Muscle of back (tissue), 10 donors: ENCODE data around the gene SDHAF1. TPM values are rescaled to one million over a fixed set of nuclear protein-coding genes. Genes with fewer than 3 reads are reported as not detected.

Source experiments
- polyA plus RNA-seq, 10 donors: library from polyadenylated mRNA; unstranded; fragments of 120-200 nt; gene quantifications; one replicate each; pipeline ENCODE4 v1.2.1, GENCODE V29; 2013; ENCODE audit not compliant: insufficient read length in 10 of 10

SDHAF1 gene
- polyA plus RNA-seq, 10 donors, result 9.4 to 13.8 (median 11.4) TPM

Other genes with a start within 250 kb of the SDHAF1 start
- 10 to 100 TPM; 10.4 to 15.6 (median 12.7) TPM for gene U2AF1L4, start 249.8 kb upstream of the SDHAF1 start, polyA plus RNA-seq
- gene PSENEN, start 249.5 kb upstream of the SDHAF1 start, polyA plus RNA-seq, result 10 to 100 TPM; 32.5 to 41.0 (median 37.1) TPM
- 10 to 100 TPM in 4 of 10 donors, 1 to 10 TPM in 6; 7.9 to 13.1 (median 9.6) TPM for gene LIN37, start 246.6 kb upstream of the SDHAF1 start, polyA plus RNA-seq
- gene HSPB6, start 238.2 kb upstream of the SDHAF1 start, polyA plus RNA-seq, result 100 to 1,000 TPM; 193 to 769 (median 611) TPM
- 10 to 100 TPM in 8 of 10 donors, 1 to 10 TPM in 2; 9.5 to 15.2 (median 11.6) TPM for gene PROSER3, start 237.0 kb upstream of the SDHAF1 start, polyA plus RNA-seq
- gene ARHGAP33, start 219.6 kb upstream of the SDHAF1 start, polyA plus RNA-seq, result 10 to 100 TPM in 7 of 10 donors, 1 to 10 TPM in 3; 7.1 to 24.1 (median 14.5) TPM
- not detected for gene PRODH2, start 182.3 kb upstream of the SDHAF1 start, polyA plus RNA-seq
- gene NPHS1, start 142.7 kb upstream of the SDHAF1 start, polyA plus RNA-seq, result under 1 TPM in 8 of 10 donors, not detected in 2; 0.09 to 0.52 (median 0.15) TPM
- 1 to 10 TPM in 1 of 10 donors, under 1 TPM in 9; 0.18 to 1.1 (median 0.33) TPM for gene KIRREL2, start 138.3 kb upstream of the SDHAF1 start, polyA plus RNA-seq
- gene APLP1, start 126.6 kb upstream of the SDHAF1 start, polyA plus RNA-seq, result 10 to 100 TPM in 1 of 10 donors, 1 to 10 TPM in 9; 3.8 to 12.7 (median 5.9) TPM
- gene NFKBID, start 94.6 kb upstream of the SDHAF1 start, polyA plus RNA-seq, result 1 to 10 TPM; 1.1 to 3.1 (median 1.7) TPM
- 10 to 100 TPM in 1 of 10 donors, 1 to 10 TPM in 9; 3.7 to 11.6 (median 5.3) TPM for gene HCST, start 92.7 kb upstream of the SDHAF1 start, polyA plus RNA-seq
- gene TYROBP, start 86.9 kb upstream of the SDHAF1 start, polyA plus RNA-seq, result 10 to 100 TPM; 11.6 to 22.8 (median 16.9) TPM
- 10 to 100 TPM in 1 of 10 donors, 1 to 10 TPM in 9; 4.4 to 13.1 (median 7.6) TPM for gene LRFN3, start 58.8 kb upstream of the SDHAF1 start, polyA plus RNA-seq
- gene SYNE4, start 13.6 kb downstream of the SDHAF1 start, polyA plus RNA-seq, result 1 to 10 TPM in 1 of 10 donors, under 1 TPM in 8, not detected in 1; 0.12 to 1.0 (median 0.46) TPM
- gene ALKBH6, start 19.0 kb downstream of the SDHAF1 start, polyA plus RNA-seq, result 10 to 100 TPM in 1 of 10 donors, 1 to 10 TPM in 9; 5.5 to 10.4 (median 7.9) TPM
- gene CLIP3, start 37.7 kb downstream of the SDHAF1 start, polyA plus RNA-seq, result 10 to 100 TPM; 13.8 to 22.7 (median 18.7) TPM
- 1 to 10 TPM; 7.2 to 9.9 (median 7.6) TPM for gene THAP8, start 59.1 kb downstream of the SDHAF1 start, polyA plus RNA-seq
- gene WDR62, start 59.7 kb downstream of the SDHAF1 start, polyA plus RNA-seq, result 1 to 10 TPM; 2.5 to 3.9 (median 3.2) TPM
- not detected for gene OVOL3, start 116.0 kb downstream of the SDHAF1 start, polyA plus RNA-seq
- gene POLR2I, start 119.7 kb downstream of the SDHAF1 start, polyA plus RNA-seq, result 10 to 100 TPM; 26.4 to 47.8 (median 40.6) TPM
- gene TBCB, start 120.3 kb downstream of the SDHAF1 start, polyA plus RNA-seq, result 100 to 1,000 TPM in 1 of 10 donors, 10 to 100 TPM in 9; 64.6 to 101 (median 79.3) TPM
- gene CAPNS1, start 144.9 kb downstream of the SDHAF1 start, polyA plus RNA-seq, result 100 to 1,000 TPM; 460 to 557 (median 508) TPM
- 100 to 1,000 TPM; 182 to 264 (median 219) TPM for gene COX7A1, start 157.3 kb downstream of the SDHAF1 start, polyA plus RNA-seq
- 1 to 10 TPM; 4.3 to 7.9 (median 6.6) TPM for gene ZNF565, start 219.5 kb downstream of the SDHAF1 start, polyA plus RNA-seq
- 10 to 100 TPM; 55.7 to 79.3 (median 72.1) TPM for gene ZNF146, start 219.9 kb downstream of the SDHAF1 start, polyA plus RNA-seq